Measurements from ENCODE around the gene OCA2.

- TF ChIP-seq EP300 (conservative IDR thresholded peaks at IDR 0.05; ENCODE audit: poor library complexity, severe bottlenecking), result no peak
- TF ChIP-seq CTCF (IDR thresholded peaks at IDR 0.05; ENCODE audit: poor library complexity, severe bottlenecking), result no peak
- no peak for TF ChIP-seq POLR2AphosphoS5 (IDR thresholded peaks at IDR 0.05)
Measured at GRCh38 chr15:27889258-27889657, 209.9 kb downstream of the OCA2 start.

Measured in neural cell (in vitro differentiated cells).